NCI-H146 treated with DMSO at 0.1 percent for 48 hours (cell line): ENCODE measurements around the gene PPM1L.
"Not testable (repeated sequence)": the region's sequence is repeated elsewhere in the genome, so short reads cannot be mapped to it uniquely, and the experiment has no call there.

ENCODE experiments used
- DNase-seq: peaks from one replicate; lab custom pipeline; 2025; ENCODE audit not compliant: unreplicated experiment; lab: John Stamatoyannopoulos, UW

Gene PPM1L

DNA sequence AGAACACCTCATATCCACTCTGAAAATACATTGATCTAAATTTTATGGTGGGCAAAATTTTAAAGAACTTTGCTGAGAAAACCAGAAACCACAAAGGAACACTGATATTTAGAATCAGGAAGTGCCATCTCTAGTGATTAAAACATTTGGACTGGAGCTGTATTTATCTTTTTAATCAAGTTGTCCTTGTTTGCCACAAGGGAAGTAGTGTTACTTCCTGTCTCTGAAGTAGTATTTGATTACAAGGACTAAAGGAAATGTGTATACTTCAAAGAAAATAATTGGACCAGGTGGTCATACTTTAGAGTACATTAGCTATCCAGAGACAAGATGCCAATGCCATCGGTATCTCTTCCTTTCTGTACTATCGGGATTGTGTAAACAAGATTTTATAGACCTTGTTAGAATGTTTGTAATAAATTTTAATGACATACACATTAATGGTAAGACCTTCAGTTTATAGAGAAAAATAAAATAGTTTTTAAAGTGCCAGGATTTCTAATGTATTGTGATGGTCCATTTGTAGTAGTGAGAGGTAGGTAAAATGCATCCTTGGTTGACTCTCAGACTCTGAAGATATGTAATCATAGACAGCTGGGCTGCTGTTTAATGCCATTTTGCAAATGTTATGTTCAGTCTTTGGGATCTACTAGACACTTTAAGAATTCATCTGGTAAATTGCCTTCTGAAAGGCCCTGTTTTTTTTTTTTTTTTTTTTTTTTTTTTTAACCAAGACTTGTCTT lies 217.2 kb downstream of the PPM1L start:
- no peak for DNase-seq

- DNase-seq = no peak
Measured at GRCh38 chr3:160977773-160978172, 221.7 kb downstream of the PPM1L start.

DNA sequence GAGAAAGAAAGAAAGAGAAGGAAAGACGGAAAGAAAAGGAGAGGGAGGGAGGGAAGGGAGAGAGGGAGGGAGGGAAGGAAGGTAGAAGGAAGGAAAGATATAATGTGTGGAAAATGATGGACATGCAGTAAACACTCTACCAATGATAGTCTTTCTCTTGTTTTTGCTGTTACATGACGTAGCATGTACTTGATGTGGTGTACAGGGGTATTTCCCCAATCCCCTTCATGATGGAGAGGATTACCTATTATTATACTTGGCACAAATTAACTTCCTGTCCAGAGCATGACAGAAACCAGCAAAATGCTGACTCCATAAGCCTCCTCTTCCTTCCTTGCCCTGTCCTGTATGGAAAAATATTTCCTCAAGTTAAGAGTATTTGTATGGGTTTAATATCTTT lies 224.7 kb downstream of the PPM1L start:
- DNase-seq = no peak

GRCh38 chr3:160981217-160981938 lies 225.3 kb downstream of the PPM1L start:
- no peak for DNase-seq

DNA sequence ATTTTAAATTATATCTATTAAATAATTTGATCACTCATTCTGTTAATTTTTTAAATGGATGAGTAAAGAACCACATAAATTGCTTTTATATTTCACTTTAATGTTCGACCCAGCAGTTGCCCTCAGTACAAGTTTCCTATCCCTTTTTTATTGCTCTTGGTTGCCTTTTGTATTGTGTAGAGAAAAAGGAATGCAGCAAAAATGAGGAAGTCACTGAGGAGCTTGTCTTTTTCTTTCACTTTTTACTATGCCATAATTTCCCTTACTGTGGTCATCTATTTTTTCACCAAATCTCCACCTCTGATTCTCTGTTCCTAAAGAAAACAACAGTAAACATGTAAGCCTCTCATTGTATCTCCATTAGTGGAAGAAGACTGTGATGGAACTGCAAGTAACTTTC lies 226.5 kb downstream of the PPM1L start:
- DNase-seq = no peak

DNA sequence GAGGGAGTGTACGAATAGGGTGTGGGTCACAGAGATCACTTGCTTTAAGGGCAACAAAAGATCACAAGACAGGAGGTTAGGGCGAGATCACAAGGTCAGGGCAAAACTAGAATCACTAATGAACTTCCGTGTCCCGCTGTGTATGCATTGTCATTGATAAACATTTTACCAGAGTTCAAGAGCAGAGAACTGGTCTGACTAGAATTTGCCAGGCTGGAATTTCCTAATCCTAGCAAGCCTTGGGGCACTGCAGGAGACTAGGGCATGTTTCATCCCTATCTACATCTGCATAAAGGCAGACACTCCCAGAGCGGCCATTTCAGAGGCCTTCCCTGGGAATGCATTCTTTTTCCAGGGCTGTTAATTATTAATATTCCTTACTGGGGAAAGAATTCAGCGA lies 227.9 kb downstream of the PPM1L start:
- not testable (repeated sequence) for DNase-seq

DNA sequence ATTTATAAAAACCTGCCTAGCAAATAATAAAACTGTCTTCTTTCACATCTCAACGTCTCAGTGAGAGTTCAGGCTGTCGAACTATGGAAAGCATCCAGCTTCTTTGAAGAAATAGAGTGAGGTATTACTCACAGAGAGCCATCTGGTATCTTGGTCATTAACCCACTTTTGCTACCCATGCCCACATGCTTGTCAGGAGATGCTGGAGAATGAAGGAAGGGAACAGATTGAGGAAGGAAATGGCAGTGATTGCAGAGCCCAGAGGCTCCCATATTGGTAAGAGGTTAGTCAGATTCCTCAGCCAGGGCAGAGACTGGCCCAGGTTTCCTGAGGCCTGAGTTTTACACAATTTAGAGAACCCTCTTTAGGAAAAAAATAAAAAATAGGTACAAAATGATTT lies 230.0 kb downstream of the PPM1L start:
- no peak for DNase-seq

- DNase-seq = no peak
Measured at GRCh38 chr3:160987982-160988964, 232.2 kb downstream of the PPM1L start.

GRCh38 chr3:160990446-160990845 lies 234.4 kb downstream of the PPM1L start:
- DNase-seq = no peak

GRCh38 chr3:160992712-160993111 lies 236.7 kb downstream of the PPM1L start:
- DNase-seq = no peak

DNA sequence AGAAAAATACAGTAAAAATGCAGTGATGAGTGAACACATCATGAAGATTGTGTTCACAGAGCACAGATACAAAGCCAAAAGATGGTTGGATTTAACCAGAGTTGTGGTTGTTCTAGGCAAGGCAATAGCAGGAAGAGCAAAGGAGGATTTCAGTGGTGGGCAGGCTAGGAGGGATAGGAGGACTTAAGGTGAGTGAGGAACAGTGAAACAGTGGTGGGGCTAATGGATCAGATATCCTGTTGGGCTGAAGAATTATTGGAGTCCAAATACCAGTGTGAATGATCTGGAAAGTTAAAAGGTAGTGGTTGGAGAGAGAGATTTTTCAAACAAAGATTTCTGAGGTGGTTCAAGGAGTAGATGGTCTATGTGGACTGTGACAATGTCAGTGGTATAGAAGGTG lies 240.8 kb downstream of the PPM1L start:
- DNase-seq = no peak

GRCh38 chr3:160998581-160998980 lies 242.6 kb downstream of the PPM1L start:
- no peak for DNase-seq

DNA sequence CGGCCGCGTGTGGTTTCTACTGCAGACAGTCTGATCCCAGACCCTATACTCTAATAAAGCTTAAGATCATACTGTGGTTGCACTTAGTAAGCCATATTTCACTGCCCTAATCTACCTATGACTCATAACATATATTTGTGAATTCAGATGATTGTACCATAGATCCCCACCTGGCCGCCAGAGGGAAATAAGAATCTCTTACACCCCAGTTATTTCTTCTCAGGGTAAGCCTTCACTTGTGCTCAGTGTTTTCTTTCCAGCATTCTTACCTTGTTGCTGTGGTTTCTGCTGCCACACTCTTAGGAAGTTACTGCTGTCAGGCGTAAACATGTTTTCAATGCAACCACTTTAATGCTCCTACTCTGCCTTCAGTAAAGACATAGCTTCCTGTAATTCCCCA lies 243.2 kb downstream of the PPM1L start:
- no peak for DNase-seq

DNA sequence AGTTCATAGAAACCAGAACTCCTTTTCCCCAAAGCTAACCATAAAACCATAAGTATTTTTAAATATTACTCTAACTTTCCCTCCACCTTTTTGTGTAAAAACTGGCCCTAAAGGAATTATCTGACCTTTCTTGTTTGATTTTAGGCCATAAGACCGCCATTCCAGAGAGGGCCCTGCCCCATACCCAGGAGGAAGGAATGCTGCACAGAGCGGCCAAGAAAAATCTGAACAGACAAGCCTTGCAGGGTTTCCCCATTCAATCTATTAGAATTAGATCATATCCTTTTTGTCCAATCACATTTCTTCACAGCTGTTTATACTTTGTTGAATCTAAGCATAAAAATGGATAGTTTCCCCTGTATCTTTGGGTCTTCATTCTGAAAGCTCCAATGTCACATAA lies 252.1 kb downstream of the PPM1L start:
- DNase-seq = no peak

DNA sequence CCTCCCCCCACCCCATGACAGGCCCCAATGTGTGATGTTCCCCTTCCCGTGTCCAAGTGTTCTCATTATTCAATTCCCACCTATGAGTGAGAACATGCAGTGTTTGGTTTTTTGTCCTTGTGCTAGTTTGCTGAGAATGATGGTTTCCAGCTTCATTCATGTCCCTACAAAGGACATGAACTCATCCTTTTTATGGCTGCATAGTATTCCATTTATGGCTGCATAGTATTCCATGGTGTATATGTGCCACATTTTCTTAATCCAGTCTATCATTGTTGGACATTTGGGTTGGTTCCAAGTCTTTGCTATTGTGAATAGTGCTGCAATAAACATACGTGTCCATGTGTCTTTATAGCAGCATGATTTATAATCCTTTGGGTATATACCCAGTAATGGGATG lies 254.1 kb downstream of the PPM1L start:
- not testable (repeated sequence) for DNase-seq

DNA sequence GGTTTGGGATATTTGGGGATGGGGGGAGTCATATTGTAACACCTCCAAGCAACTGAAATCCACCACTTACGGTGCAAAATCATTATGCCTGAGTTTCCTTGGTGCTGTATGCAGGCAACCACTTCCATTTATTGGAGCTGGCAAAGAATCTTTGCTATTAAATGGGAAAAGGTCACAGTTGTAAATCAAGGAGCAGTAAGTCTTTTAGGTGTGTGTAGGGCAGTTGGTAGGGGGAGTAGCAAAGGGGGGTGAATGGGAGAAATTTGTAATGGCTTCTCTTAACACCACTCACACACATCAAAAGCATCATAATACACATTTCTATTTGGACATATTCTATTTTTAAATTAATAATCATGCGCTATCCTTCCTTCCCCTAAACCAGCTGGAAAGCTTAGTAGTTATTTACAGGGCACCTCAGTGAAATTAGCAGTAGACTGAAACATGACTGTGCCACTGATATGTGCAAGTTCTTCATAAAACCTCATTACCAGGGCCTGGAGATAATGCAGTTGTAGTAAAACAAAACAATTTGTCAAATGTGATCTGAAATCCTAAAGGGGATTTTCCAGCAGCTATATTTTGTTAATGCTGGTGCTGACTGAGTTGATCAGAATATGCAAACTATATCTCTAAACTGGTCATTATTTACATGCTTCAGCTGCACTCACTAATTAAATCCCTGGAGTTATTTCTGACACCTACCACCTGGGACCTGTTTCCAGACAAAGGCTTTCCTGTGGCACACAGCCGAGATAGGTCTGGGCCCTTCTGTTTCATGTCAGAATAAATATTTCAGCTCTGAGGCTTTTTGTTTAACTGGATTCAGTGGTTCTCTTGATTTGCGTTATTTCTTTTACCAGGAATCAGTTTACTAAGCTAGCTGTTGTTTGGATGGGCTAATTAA lies 259.1 kb downstream of the PPM1L start:
- peak; percentile 76 for DNase-seq

DNA sequence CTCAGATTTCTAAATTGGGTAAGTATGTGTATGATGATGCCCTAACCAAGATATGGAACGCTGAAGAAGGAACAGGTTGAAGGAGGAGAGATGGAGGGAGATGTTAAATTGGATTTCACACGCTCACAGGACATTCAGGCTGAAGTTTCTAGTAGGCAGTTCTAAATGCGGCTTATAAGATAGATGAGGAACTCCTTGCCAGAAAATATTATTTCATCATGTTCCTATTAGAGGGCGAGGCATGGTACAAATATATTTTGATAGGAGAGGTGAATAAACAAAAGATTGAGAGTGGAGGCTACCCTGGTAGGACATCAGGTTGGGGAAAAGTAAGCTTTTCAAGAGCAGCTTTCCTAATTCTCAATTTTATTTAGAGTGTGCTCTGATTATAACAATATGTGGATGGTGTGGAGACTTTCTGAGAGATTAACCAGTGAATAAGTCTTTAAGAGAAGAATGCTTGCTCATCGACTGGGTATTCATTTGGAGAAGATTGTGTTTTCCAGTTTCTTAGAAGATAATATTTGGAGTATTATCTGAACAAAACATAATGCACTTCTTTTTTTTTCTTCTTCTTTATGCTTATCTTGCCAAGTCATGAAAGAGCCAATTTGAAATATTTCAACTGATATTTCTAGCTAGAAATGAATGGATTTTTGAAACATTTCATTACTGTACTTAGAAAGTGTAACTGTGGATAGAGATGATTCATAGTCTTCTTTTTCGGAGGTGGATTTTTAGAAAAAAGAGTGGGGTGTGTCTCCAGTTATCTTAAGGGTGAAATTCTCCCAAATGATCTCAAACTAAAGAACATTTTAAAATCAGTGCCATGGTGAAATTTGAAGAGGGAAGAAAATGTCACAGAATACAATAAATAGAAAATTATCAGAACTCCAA lies 260.6 kb downstream of the PPM1L start:
- DNase-seq = no peak

- no peak for DNase-seq
Measured at GRCh38 chr3:161017971-161018370, 261.9 kb downstream of the PPM1L start.

- no peak for DNase-seq
Measured at GRCh38 chr3:161020256-161020655, 264.2 kb downstream of the PPM1L start.
